Measurements from ENCODE around the gene TAS1R2. TPM values are rescaled to one million over a fixed set of nuclear protein-coding genes. Genes with fewer than 3 reads are reported as not detected.

TAS1R2 gene
- total RNA-seq, 4 donors from 2014 or later = not detected

GRCh38 chr1:18805925-18806849 lies 53.3 kb downstream of the TAS1R2 start:
- H3K4me1 ChIP-seq = peaks cover 0 to 14% (median 0%) of the 10 kb centered on the region in 3 donors
- H3K27me3 ChIP-seq = peaks cover 46% of the 10 kb centered on the region
- TF ChIP-seq EP300 (IDR thresholded peaks at IDR 0.05) (no peak), POLR2A (IDR thresholded peaks at IDR 0.05) (no peak), CTCF (IDR thresholded peaks at IDR 0.05) (no peak), POLR2AphosphoS5 (IDR thresholded peaks at IDR 0.05) (no peak)
- no peaks in the 10 kb centered on the region for H3K9me3 ChIP-seq
- H3K27ac ChIP-seq = no peak overlapping the region
- H3K4me3 ChIP-seq = no peak overlapping the region
- ATAC-seq = no peak
- 82% methylated on average over 4 of the region's 7 CpGs; no CpG with 5 or more reads in 1 of the 2 donors for WGBS, 2 donors (ENCODE audit: low coverage in 1 of 2)
- H3K36me3 ChIP-seq = no peaks in the 10 kb centered on the region

- 100% methylated on average over 1 of the region's 15 CpGs; no CpG with 5 or more reads in 1 of the 2 donors for WGBS, 2 donors (ENCODE audit: low coverage in 1 of 2)
- H3K27ac ChIP-seq = no peak overlapping the region
- H3K36me3 ChIP-seq = no peaks in the 10 kb centered on the region
- H3K4me3 ChIP-seq = no peak overlapping the region
- peaks cover 48% of the 10 kb centered on the region for H3K27me3 ChIP-seq
- H3K9me3 ChIP-seq = no peaks in the 10 kb centered on the region
- peaks cover 0 to 14% (median 0%) of the 10 kb centered on the region in 3 donors for H3K4me1 ChIP-seq
- ATAC-seq = no peak
- TF ChIP-seq CTCF (IDR thresholded peaks at IDR 0.05) (no peak), POLR2AphosphoS5 (IDR thresholded peaks at IDR 0.05) (no peak), POLR2A (IDR thresholded peaks at IDR 0.05) (no peak), EP300 (IDR thresholded peaks at IDR 0.05) (no peak)
Measured at GRCh38 chr1:18805150-18805879, 54.1 kb downstream of the TAS1R2 start.

- Histone ChIP-seq H3K4me3 (no peak overlapping the region), H3K9me3 (no peaks in the 10 kb centered on the region), H3K4me1 (peaks cover 0 to 14% (median 0%) of the 10 kb centered on the region in 3 donors), H3K27ac (no peak overlapping the region), H3K27me3 (peaks cover 52% of the 10 kb centered on the region), H3K36me3 (no peaks in the 10 kb centered on the region)
- TF ChIP-seq EP300 (IDR thresholded peaks at IDR 0.05) = no peak
- no peak for TF ChIP-seq POLR2AphosphoS5 (IDR thresholded peaks at IDR 0.05)
- no peak for TF ChIP-seq POLR2A (IDR thresholded peaks at IDR 0.05)
- TF ChIP-seq CTCF (IDR thresholded peaks at IDR 0.05) = no peak
- WGBS, 2 donors (ENCODE audit: low coverage in 1 of 2) = no CpG with 5 or more reads among the region's 10 CpGs
- no peak for ATAC-seq
Measured at GRCh38 chr1:18803851-18804250, 55.6 kb downstream of the TAS1R2 start.

- no peak overlapping the region for H3K4me3 ChIP-seq
- peaks cover 0 to 14% (median 0%) of the 10 kb centered on the region in 3 donors for H3K4me1 ChIP-seq
- TF ChIP-seq CTCF (IDR thresholded peaks at IDR 0.05) = no peak
- TF ChIP-seq POLR2AphosphoS5 (IDR thresholded peaks at IDR 0.05) = no peak
- TF ChIP-seq POLR2A (IDR thresholded peaks at IDR 0.05) = no peak
- no peak for TF ChIP-seq EP300 (IDR thresholded peaks at IDR 0.05)
- H3K27me3 ChIP-seq = peaks cover 52% of the 10 kb centered on the region
- no peak for ATAC-seq
- no peaks in the 10 kb centered on the region for H3K9me3 ChIP-seq
- 32 to 34% methylated on average over 5 to 9 of the region's 13 CpGs for WGBS, 2 donors (ENCODE audit: low coverage in 1 of 2)
- H3K27ac ChIP-seq = no peak overlapping the region
- no peaks in the 10 kb centered on the region for H3K36me3 ChIP-seq
Measured at GRCh38 chr1:18803151-18803791, 56.2 kb downstream of the TAS1R2 start.

All from gastroesophageal sphincter (tissue), 4 donors.